Fibroblast of gingiva (primary cell): ENCODE measurements around the gene CTBP2.

Source experiments
- DNase-seq: peaks from one replicate; pipeline ENCODE4 v3.0.0-alpha.2; 2011; ENCODE audit warnings: low read depth

Gene CTBP2

DNA sequence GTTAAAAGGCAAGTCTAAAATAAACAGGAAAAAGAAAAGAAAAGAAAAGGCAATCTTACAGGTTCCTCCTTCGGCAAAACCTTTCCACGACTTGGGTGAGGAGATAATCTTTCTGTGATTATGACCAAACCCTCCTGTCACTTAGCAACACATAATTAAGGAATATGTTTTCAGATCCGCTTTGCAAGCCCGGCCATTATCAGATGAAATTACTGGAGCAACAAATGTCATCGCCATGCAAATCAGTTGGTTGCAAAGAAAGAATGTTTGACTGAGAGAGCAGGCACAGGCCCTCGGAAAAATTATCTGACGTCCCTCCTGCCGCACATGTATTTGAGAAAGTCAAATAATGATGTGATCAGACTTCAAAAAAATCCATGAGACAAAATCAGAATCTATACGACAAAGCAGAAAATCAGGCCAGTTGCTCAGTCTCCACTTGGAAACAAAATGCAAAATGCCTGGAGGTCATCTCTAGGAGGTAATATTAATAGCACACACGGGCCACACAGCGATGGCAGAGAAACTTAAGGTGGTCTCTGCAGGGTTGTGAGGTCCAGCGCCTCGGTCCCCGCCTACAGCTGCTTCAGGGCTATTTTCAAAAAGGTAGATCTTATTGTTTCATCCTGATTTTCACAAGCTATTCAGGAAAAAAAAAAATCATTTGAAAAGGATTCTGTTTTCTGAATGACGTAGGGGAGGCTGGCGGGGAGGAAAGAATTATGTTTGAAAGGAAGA lies 135.7 kb downstream of the CTBP2 start:
- DNase-seq = peak; percentile 32

- DNase-seq = peak; percentile 70
Observed at GRCh38 chr10:125023862-125024496, 136.4 kb downstream of the CTBP2 start.

GRCh38 chr10:125023255-125023654 lies 137.1 kb downstream of the CTBP2 start:
- no peak for DNase-seq

DNA sequence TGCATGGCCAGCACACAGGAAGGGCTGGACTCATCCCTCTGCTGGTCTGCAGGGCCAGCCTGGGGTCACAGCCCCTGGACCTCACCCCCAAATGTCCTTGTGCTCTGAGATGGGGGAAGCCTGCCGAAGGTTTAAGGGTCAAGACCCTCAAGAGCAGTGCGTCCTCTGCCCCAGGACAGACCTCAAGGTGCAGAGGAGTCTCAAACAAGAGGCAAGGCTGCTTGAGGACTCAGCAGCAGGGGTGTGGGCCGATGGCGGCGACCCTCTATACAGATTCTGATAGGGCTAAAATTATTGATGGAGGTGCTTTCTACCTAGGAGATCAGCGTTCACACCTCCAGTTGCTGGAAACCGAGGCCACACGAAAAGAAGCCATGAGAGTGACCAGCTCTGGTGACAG lies 137.7 kb downstream of the CTBP2 start:
- no peak for DNase-seq

DNA sequence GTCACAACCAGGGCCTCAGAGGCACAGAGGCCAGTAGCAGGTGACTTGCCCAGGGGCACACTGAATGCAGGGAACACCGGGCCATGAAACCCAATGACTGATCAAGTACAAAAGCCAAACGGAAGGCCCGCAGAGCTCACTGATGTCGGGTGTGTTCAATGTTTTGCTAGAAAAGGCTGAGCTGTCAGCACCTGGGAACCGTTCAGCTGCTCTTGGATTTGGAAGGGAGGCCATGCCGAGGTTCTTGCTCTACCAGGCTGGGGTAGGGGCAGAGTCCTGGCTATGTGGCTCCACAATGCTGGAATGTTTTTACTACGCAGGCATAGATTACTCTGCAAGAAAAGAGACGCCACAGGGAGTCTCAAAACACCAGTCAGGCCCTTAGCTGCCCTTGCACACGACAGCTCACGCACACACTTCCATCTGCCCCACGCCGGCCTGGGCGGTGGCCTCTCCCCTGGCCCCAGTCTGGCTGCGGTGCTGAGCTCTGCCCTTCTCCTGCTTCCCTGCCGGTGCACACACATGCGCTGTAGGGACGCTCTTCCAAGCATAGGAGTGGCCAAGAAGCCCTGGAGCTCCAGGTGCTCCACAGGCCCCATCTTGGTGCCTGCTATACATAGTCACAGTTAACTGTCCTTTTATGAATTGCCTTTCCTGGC lies 138.5 kb downstream of the CTBP2 start:
- no peak for DNase-seq

DNA sequence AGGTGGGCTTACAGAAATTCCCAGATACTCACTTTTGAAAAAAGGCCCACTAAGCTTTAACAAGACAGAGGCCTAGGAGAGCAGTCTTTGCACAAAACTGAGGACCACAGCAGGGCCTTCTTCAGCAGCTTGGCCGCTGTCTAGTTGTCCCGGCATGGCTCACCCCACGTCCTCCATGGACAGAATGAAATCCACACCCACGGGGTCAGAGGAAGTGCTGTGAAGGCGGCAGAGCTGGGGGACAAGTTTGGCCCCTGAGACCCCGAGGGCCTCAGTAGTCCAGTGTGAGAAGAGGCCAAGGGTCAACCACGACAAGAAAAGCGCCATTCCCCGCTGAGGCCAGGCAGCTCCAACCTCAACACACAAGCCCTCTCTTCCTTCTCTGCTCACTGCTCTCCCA lies 139.5 kb downstream of the CTBP2 start:
- no peak for DNase-seq

- DNase-seq = no peak
Observed at GRCh38 chr10:125020386-125020785, 140.0 kb downstream of the CTBP2 start.

DNA sequence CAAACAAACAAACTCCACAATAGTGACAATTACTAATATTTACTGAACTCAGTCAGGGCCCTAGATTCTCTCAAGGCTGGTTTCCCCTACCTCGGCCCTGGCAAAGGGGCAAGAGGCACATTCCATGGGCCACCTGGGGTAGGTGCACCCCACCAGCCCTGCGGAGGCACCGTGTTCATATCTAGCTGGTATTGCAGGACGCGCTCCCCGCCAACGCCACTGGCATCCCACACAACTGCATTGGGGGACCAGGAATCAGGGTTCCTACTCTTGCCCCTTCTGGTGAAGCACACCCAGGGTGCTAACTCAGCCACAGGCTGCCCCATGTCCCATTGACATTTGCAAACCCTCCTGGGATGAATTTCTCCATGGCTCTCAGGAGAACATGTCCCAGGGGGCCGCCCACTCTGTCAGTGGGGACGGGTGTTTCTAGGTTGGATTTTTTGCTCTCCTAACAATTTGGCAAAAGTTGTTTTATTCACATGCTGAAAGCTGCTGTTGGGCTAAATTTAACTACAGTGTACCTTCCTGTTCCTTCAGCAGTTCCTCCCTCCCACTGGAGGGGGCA lies 141.7 kb downstream of the CTBP2 start:
- no peak for DNase-seq

GRCh38 chr10:125017547-125018298 lies 142.6 kb downstream of the CTBP2 start:
- DNase-seq = no peak

GRCh38 chr10:125016611-125017202 lies 143.7 kb downstream of the CTBP2 start:
- peak; percentile 79 for DNase-seq

GRCh38 chr10:125016123-125016522 lies 144.2 kb downstream of the CTBP2 start:
- DNase-seq = no peak

DNA sequence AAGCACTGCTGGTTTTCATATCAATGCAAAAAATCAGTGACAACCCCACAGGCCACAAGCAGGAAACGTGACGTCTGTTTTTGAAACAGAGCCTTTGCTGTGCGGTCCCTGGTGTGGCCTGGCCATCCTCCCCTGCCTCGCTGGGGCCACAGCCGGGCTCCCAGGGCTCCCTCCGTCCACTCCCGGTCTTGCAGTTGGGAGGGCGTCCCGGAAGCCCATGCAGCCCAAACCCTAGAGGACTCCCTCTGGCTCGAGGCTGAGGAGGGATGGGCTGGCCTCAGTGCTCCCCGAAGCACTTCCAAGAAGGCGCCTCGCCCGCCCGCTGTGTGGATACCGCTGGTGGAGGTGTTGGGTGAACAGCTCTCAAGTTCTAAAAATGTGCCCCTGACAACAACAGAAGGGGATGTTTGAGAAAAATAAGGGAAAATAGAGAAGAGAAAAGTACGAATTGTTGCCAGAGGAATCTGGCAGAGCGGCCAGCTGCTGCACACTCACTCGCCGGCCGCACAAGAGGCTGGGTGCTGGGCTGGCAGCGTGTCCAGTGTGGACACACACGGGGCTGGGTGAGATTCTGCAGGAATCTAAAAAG lies 144.9 kb downstream of the CTBP2 start:
- DNase-seq = peak; percentile 40

DNA sequence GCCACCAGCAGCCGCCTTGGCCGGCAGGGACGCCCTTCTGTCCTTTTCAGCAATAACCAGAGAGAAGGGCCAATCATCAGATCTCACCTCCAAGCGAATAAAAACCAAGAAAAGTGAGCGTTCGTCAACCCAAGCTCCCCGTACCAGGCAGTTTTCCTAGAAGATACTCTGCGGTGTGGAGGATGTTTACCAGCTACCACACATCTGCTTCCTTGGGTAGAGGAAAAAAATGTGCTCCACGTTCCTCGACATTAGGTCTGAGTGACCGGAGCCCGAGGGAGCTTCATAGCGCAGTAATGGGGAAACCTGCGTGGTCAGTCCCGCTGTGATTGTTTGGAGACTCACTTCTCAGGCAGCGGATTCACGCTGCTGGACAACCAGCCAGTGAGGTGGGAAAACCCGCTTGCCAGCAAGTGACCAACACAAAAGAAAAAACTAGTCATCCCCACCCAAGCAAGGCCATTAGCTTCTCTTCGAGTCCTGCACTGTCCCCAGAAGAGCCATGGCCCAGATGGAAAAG lies 145.5 kb downstream of the CTBP2 start:
- DNase-seq = no peak

- no peak for DNase-seq
Observed at GRCh38 chr10:125014086-125014830, 146.1 kb downstream of the CTBP2 start.

- DNase-seq = no peak
Observed at GRCh38 chr10:125013529-125013872, 146.9 kb downstream of the CTBP2 start.

- DNase-seq = no peak
Observed at GRCh38 chr10:125012851-125013528, 147.4 kb downstream of the CTBP2 start.

DNA sequence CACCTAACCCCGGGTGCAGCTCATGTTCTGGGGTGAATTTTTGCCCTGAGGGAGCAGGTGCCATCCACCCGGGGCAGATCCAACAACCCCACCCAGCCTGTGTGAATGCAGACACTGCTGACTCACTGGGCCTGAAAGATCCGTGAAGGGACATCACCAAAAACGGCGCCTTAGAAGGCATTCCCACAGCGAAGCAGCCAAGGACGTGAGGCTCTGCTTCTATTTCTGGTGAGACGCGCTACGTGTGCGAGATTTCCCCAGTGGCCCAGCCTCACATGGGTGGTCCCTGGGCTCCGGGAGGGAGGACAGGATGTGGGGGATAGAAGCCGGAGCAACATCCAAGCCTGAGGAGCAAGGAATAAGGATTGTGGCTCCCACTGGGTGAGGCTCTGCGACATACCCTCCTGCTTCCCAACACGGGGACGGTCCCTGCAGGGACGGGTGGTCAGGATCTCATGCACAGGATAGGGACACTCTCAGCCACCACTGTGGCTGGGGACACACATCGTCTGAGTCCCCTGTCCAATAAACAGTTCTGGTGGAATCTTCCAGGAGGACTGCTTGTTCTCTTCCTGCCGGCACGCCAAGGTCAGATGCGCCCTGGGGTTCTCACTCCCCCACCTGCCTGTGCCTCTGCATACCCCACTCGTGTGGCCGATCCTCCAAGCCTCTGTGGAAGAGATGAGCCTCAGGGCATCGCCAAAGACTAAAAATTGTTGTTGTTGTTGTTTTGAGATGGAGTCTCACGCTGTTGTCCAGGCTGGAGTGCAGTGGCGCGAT lies 148.2 kb downstream of the CTBP2 start:
- no peak for DNase-seq

DNA sequence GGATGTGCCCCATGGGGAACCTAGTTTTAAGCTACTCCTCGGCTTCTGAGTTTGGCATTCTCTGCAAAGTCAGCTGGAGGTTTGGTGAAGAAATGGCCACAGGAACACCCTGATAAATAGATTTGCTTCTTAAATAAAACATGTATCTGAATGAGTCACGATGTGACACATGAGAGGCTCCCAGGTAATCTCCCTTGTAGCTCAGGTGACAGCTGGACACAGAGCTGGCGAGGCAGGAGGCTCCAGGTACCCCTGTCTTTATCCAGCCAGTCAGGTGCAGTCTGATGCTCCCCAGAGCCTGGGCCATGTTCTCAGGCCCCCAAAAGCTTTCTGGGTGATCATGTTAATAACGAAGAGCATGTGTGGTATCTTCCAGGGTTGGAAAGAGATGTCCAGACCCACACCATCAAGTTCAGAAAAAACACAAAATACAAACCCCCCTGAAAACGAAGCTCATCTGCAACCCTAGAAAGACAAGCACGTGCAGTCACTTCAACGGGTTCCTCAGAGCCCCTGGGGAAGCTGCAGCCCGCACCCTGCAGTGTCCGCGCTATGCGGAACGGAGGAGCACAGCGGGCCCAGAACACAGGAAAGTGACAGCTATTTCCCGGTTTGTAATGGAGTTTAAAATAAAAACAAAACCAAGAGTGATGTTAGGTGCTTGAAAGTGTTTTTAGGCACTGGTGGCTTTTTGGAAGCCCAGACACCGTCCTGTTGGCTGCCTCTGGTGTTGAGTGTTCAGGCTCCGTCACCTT lies 149.0 kb downstream of the CTBP2 start:
- no peak for DNase-seq
